WTC11 (cell line): ENCODE measurements around the gene GJA1.

Experiments used
- TEAD4 ChIP-seq: sonication (generic); formaldehyde crosslinking; IDR thresholded peaks from 2 replicates; pipeline ENCODE4 v1.8.0; 2022; ENCODE audit warnings: mild to moderate bottlenecking, missing genetic modification reagents
- ZNF219 ChIP-seq: sonication (generic); formaldehyde crosslinking; IDR thresholded peaks from 2 replicates; pipeline ENCODE4 v1.8.0; 2023; ENCODE audit warnings: missing genetic modification reagents, mild to moderate bottlenecking, borderline replicate concordance
- TF ChIP-seq, protein P1 (sequence below): fragments of 200-600 bp; IDR thresholded peaks from 2 replicates; pipeline ENCODE4 v1.8.0; 2022; ENCODE audit warnings: antibody characterized with exemption

GRCh38 chr6:121443971-121444541 is 8.6 kb downstream of the GJA1 start:
- TF ChIP-seq, protein P1, sequence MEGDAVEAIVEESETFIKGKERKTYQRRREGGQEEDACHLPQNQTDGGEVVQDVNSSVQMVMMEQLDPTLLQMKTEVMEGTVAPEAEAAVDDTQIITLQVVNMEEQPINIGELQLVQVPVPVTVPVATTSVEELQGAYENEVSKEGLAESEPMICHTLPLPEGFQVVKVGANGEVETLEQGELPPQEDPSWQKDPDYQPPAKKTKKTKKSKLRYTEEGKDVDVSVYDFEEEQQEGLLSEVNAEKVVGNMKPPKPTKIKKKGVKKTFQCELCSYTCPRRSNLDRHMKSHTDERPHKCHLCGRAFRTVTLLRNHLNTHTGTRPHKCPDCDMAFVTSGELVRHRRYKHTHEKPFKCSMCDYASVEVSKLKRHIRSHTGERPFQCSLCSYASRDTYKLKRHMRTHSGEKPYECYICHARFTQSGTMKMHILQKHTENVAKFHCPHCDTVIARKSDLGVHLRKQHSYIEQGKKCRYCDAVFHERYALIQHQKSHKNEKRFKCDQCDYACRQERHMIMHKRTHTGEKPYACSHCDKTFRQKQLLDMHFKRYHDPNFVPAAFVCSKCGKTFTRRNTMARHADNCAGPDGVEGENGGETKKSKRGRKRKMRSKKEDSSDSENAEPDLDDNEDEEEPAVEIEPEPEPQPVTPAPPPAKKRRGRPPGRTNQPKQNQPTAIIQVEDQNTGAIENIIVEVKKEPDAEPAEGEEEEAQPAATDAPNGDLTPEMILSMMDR, result no peak
- TF ChIP-seq TEAD4 (CRISPR knock-in tag), result no peak
- TF ChIP-seq ZNF219 (CRISPR knock-in tag), result no peak
